ENCODE measurements around the gene ZNF350. TPM values are rescaled to one million over a fixed set of nuclear protein-coding genes. Genes with fewer than 3 reads are reported as not detected.
"Not testable (repeated sequence)": the region's sequence is repeated elsewhere in the genome, so short reads cannot be mapped to it uniquely, and the experiment has no call there.

Gene ZNF350
- 10 to 100 TPM in 2 of 4 donors, 1 to 10 TPM in 2; 7.2 to 16.7 (median 9.9) TPM for total RNA-seq

DNA sequence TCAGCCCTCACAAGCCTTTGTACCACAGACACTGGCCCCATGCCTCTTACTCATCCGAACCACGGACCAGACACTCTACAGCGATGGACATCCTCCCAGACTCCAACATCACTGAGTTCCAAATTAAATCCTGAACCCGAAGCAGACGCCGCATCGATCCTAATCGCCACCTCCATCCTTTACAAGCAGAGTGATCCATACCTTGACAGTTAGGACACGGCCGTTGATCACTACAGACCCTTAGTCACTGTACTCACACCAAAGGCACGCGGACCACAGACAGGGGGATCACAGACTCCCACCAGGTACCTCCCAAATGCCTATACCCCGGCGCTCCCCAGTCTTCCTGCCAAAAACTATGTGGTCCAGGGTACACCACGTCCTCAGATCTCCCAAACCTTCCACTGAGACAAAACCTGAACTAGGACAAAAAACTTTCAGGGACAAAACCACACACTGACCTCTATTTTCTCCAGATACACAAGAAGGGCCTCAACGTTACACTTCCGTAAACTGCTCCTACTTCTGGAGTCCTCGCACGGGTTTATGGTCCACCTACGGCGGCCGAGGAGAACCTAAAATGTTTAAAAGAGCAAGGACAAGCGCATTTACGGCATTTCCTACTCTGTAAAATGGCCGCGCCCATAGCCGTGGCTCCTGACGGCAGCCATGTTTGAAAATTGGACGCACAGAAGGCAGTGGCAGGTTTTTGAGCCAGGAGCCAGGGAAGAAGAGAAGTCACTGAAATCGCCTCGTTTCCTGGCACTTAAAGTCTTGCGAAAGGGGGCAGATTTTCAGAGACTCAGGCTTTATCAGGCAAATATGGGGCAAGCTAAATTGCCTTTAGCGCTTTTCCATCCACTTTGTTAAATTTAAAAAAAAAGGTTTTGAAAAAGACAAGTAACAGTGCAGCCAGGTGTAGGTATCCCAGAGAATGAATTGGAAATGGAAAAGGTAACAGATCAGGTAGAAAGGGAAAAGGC is at the start of gene ZNF350:
TSS of gene ZNF350 (minus strand) at position 532 of the 983 bp plus-strand sequence. CDS start 12,480 bp downstream, outside the sequence.
- Histone ChIP-seq H3K4me3 (peak within 1 kb of the TSS; percentile 66 to 83 (median 80)), H3K9me3 (peaks cover 0 to 78% (median 22%) of the 10 kb centered on the region in 4 donors), H3K36me3 (peaks cover 0 to 48% (median 0%) of the 10 kb centered on the region in 3 donors), H3K27me3 (no peaks in the 10 kb centered on the region), H3K27ac (peak within 1 kb of the TSS; percentile 59 to 85 (median 80)), H3K4me1 (peaks cover 0 to 13% (median 10%) of the 10 kb centered on the region in 4 donors)
- 3 to 4% methylated on average over 28 to 33 of the region's 33 CpGs for WGBS, 2 donors
- TF ChIP-seq, protein P1, sequence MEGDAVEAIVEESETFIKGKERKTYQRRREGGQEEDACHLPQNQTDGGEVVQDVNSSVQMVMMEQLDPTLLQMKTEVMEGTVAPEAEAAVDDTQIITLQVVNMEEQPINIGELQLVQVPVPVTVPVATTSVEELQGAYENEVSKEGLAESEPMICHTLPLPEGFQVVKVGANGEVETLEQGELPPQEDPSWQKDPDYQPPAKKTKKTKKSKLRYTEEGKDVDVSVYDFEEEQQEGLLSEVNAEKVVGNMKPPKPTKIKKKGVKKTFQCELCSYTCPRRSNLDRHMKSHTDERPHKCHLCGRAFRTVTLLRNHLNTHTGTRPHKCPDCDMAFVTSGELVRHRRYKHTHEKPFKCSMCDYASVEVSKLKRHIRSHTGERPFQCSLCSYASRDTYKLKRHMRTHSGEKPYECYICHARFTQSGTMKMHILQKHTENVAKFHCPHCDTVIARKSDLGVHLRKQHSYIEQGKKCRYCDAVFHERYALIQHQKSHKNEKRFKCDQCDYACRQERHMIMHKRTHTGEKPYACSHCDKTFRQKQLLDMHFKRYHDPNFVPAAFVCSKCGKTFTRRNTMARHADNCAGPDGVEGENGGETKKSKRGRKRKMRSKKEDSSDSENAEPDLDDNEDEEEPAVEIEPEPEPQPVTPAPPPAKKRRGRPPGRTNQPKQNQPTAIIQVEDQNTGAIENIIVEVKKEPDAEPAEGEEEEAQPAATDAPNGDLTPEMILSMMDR (IDR thresholded peaks at IDR 0.05): peak in 1 of 5 experiments; percentile 20
- TF ChIP-seq POLR2A (IDR thresholded peaks at IDR 0.05) (peak in 1 of 2 donors; percentile 21), EP300 (IDR thresholded peaks at IDR 0.05) (peak; percentile 89 to 97)
- peak; percentile 83 to 97 for DNase-seq (ENCODE audit: low spot score in 2 of 2)

DNA sequence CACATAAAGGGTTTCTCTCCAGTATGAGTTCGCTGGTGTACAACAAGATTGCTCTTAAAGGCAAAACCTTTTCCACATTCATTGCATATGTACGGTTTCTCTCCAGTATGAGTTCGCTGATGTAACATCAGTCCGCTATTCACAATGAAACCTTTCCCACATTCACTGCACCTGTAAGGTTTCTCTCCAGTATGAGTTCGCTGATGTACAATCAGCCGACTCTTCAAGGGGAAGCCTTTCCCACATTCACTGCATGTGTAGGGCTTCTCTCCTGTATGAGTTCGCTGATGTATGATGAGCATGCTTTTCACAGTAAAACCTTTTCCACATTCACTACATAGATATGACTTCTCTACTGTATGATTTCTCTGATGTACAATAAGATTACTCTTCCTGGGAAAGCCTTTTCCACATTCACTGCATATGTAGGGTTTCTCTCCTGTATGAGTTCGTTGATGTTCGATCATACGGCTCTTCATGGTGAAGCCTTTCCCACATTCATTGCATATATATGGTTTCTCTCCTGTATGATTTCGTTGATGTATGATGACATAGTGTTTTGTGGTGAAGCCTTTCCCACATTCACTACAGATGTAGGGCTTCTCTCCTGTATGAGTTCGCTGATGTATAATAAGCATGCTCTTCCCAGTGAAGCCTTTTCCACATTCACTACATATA is 47.5 kb upstream of the ZNF350 start:
- DNase-seq (ENCODE audit: low spot score in 2 of 2): no peak
- Histone ChIP-seq H3K27ac (no peak overlapping the region), H3K36me3 (peaks cover 9 to 85% (median 36%) of the 10 kb centered on the region in 3 donors), H3K9me3 (peaks cover 0 to 96% (median 49%) of the 10 kb centered on the region in 4 donors), H3K27me3 (no peaks in the 10 kb centered on the region), H3K4me3 (no peak overlapping the region), H3K4me1 (peaks cover 0 to under 1% (median under 1%) of the 10 kb centered on the region in 4 donors)
- 97 to 98% methylated on average over 12 of the region's 12 CpGs for WGBS, 2 donors
- TF ChIP-seq, protein P1 (IDR thresholded peaks at IDR 0.05): no peak

DNA sequence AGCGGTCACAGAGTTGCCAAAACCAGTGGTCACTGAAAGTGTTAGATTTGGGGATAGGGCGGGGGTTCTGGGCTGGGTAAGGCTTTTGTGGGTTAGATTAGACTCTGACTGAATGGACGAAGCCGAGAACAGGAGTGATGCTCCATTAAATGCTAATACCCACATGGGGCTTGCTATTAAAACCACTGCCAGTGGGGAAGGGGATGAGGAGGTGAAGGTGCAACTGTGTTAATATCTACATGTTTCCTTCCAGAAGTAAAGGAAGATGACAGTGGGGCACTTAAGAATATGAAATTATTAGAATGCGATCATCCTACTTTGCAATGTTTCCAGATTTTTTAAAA is 42.1 kb upstream of the ZNF350 start:
- Histone ChIP-seq H3K27ac (peak overlapping the region; percentile 81 to 97 (median 90)), H3K4me3 (peak overlapping the region; percentile 69 to 81 (median 76)), H3K9me3 (peaks cover 0 to 72% (median 22%) of the 10 kb centered on the region in 4 donors), H3K27me3 (no peaks in the 10 kb centered on the region), H3K4me1 (peaks cover 3 to 20% (median 7%) of the 10 kb centered on the region in 4 donors), H3K36me3 (peaks cover 4 to 64% (median 23%) of the 10 kb centered on the region in 3 donors)
- TF ChIP-seq, protein P1 (IDR thresholded peaks at IDR 0.05): no peak
- TF ChIP-seq EP300 (IDR thresholded peaks at IDR 0.05) (no peak), POLR2A (IDR thresholded peaks at IDR 0.05) (no peak)
- WGBS, 2 donors: 17% methylated on average over 5 of the region's 5 CpGs
- DNase-seq (ENCODE audit: low spot score in 2 of 2): no peak

DNA sequence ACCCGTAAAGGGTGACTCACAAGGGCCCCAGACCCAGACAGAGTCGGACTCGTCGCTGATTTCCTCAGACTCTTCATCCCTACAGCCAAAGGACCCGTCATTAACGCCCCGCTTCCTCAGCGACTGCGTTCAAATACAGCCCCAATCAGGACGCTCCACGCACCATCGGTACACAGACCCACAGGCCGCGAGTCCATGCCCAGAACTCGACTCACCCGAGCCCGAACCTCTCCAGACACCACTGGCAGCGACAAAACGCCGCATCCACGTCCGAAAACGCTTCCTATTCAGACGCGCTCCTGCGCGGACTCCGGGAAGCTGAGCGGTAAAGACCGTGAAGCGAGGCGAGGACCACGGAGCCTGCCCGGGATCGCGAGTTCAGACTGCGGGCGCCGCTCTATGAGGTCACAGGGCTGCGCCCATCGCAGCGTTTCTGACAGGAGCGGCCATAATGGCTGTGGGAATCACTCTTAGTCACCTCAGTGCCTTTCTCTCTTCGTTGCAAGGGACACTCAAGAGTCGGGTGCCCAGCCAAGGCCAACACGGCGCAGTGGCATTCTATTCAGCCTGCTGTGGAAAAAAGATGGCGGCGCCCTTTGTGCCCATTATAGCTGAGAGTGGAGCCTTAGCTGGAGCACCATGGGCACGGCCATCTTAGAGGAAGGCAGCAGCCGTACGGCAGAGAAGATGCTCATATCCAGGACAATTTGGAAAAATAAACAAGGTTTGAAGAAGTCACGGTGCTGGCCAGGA is 41.6 kb upstream of the ZNF350 start, which contains the start of gene ZNF614:
TSS of gene ZNF614 (minus strand) at position 353 of the 753 bp plus-strand sequence. CDS start 2,634 bp downstream, outside the sequence.
- peaks cover 4 to 64% (median 28%) of the 10 kb centered on the region in 3 donors for H3K36me3 ChIP-seq
- H3K4me1 ChIP-seq: peaks cover 3 to 20% (median 7%) of the 10 kb centered on the region in 4 donors
- DNase-seq (ENCODE audit: low spot score in 2 of 2): peak; percentile 58 to 73
- H3K4me3 ChIP-seq: peak within 1 kb of the TSS; percentile 69 to 81 (median 76)
- no peaks in the 10 kb centered on the region for H3K27me3 ChIP-seq
- 0% methylated on average over 17 to 48 of the region's 53 CpGs for WGBS, 2 donors
- H3K9me3 ChIP-seq: peaks cover 0 to 72% (median 21%) of the 10 kb centered on the region in 4 donors
- peak within 1 kb of the TSS; percentile 81 to 97 (median 90) for H3K27ac ChIP-seq
- TF ChIP-seq, protein P1 (IDR thresholded peaks at IDR 0.05): peak in 1 of 5 experiments; percentile 5
- TF ChIP-seq POLR2A (IDR thresholded peaks at IDR 0.05) (peak in 1 of 2 donors; percentile 10), EP300 (IDR thresholded peaks at IDR 0.05) (peak; percentile 74 to 80)

DNA sequence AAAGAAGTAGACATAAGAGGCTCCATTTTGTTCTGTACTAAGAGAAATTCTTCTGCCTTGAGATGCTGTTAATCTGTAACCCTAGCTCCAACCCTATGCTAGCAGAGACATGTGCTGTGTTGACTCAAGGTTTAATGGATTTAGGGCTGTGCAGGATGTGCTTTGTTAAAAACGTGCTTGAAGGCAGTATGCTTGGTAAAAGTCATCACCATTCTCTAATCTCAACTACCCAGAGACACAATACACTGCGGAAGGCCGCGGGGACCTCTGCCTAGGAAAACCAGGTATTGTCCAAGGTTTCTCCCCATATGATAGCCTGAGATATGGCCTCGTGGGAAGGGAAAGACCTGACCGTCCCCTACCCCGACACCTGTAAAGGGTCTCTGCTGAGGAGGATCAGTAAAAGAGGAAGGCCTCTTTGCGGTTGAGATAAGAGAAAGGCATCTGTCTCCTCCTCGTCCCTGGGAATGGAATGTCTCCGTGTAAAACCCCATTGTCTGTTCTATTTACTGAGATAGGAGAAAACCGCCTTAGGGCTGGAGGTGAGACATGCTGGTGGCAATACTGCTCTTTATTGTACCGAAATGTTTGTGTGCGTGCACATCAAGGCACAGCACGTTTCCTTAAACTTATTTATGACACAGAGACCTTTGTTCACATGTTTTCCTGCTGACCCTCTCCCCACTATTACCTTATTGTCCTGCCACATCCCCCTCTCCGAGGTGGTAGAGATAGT is 39.8 kb upstream of the ZNF350 start:
- peaks cover 4 to 67% (median 45%) of the 10 kb centered on the region in 3 donors for H3K36me3 ChIP-seq
- H3K27ac ChIP-seq; H3K27me3 ChIP-seq; DNase-seq (ENCODE audit: low spot score in 2 of 2); H3K4me3 ChIP-seq: not testable (repeated sequence)
- H3K4me1 ChIP-seq: peaks cover 3 to 20% (median 7%) of the 10 kb centered on the region in 4 donors
- WGBS, 2 donors: 77 to 87% methylated on average over 15 of the region's 15 CpGs
- H3K9me3 ChIP-seq: peaks cover 0 to 72% (median 18%) of the 10 kb centered on the region in 4 donors

DNA sequence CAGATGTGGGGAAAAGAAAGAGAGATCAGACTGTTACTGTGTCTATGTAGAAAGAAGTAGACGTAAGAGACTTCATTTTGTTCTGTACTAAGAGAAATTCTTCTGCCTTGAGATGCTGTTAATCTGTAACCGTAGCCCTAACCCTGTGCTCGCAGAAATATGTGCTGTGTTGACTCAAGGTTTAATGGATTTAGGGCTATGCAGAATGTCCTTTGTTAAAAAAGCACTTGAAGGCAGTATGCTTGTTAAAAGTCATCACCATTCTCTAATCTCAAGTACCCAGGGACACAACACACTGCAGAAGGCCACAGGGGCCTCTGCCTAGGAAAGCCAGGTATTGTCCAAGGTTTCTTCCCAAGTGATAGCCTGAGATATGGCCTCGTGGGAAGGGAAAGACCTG is 37.8 kb upstream of the ZNF350 start:
- WGBS, 2 donors: 90 to 96% methylated on average over 4 of the region's 4 CpGs
- H3K4me3 ChIP-seq; DNase-seq (ENCODE audit: low spot score in 2 of 2); H3K27ac ChIP-seq; H3K27me3 ChIP-seq: not testable (repeated sequence)
- Histone ChIP-seq H3K9me3 (peaks cover 0 to 73% (median 26%) of the 10 kb centered on the region in 4 donors), H3K36me3 (peaks cover 4 to 76% (median 55%) of the 10 kb centered on the region in 3 donors), H3K4me1 (peaks cover 3 to 20% (median 7%) of the 10 kb centered on the region in 4 donors)
